HepG2 (cell line): ENCODE results near the gene PLOD2. TPM values are rescaled to one million over a fixed set of nuclear protein-coding genes. Genes with fewer than 3 reads are reported as not detected.

Experiments used
- KDM4B ChIP-seq: sonication (generic); formaldehyde crosslinking; IDR thresholded peaks from 2 replicates; pipeline ENCODE4 v1.4.0; 2020; ENCODE audit warnings: missing genetic modification reagents
- KLF13 ChIP-seq: sonication (generic); formaldehyde crosslinking; IDR thresholded peaks from 2 replicates; pipeline ENCODE4 v1.4.0; 2020; ENCODE audit warnings: mild to moderate bottlenecking, missing genetic modification reagents
- NFYC ChIP-seq: IDR thresholded peaks from 2 replicates; pipeline ENCODE4 v1.6.1; 2016; ENCODE audit warnings: missing genetic modification reagents, missing compliant biosample characterization
- PLSCR1 ChIP-seq: sonication (generic); formaldehyde crosslinking; IDR thresholded peaks from 2 replicates; pipeline ENCODE4 v1.5.0; 2020; ENCODE audit warnings: missing genetic modification reagents, mild to moderate bottlenecking, borderline replicate concordance
- RXRB ChIP-seq: IDR thresholded peaks from 2 replicates; pipeline ENCODE4 v1.6.1; 2016; ENCODE audit warnings: borderline replicate concordance, missing genetic modification reagents, missing compliant biosample characterization
- SP2 ChIP-seq: sonication (generic); formaldehyde crosslinking; IDR thresholded peaks from 2 replicates; pipeline ENCODE4 v1.5.1; 2020; ENCODE audit warnings: mild to moderate bottlenecking, missing genetic modification reagents
- SRSF1 ChIP-seq: fragments of 200-400 bp; formaldehyde crosslinking; optimal IDR thresholded peaks from 2 replicates; pipeline ENCODE3; 2017; ENCODE audit warnings: mild to moderate bottlenecking, low read depth, low read length, moderate library complexity
- SYNCRIP ChIP-seq: fragments of 200-400 bp; formaldehyde crosslinking; IDR thresholded peaks from 2 replicates; pipeline ENCODE4 v1.6.1; 2018; ENCODE audit warnings: mild to moderate bottlenecking, low read depth, low read length; ENCODE audit not compliant: insufficient read depth
- THRA ChIP-seq: sonication (generic); formaldehyde crosslinking; IDR thresholded peaks from 2 replicates; pipeline ENCODE4 v1.4.0; 2020; ENCODE audit warnings: missing genetic modification reagents, borderline replicate concordance
- ZBTB49 ChIP-seq: sonication (generic); formaldehyde crosslinking; IDR thresholded peaks from 2 replicates; pipeline ENCODE4 v1.4.0; 2020; ENCODE audit warnings: missing genetic modification reagents, borderline replicate concordance
- ZNF10 ChIP-seq: sonication (generic); formaldehyde crosslinking; IDR thresholded peaks from 2 replicates; pipeline ENCODE4 v1.4.0; 2020; ENCODE audit warnings: mild to moderate bottlenecking, low read depth, missing genetic modification reagents, borderline replicate concordance
- ZNF207 ChIP-seq: fragments of 450-650 bp; IDR thresholded peaks from 2 replicates; pipeline ENCODE4 v1.6.1; 2016; ENCODE audit warnings: antibody characterized with exemption, borderline replicate concordance
- ZNF253 ChIP-seq: sonication (generic); formaldehyde crosslinking; IDR thresholded peaks from 2 replicates; pipeline ENCODE4 v1.8.0; 2022; ENCODE audit warnings: mild to moderate bottlenecking, missing genetic modification reagents, borderline replicate concordance
- ZNF350 ChIP-seq: sonication (generic); formaldehyde crosslinking; IDR thresholded peaks from 2 replicates; pipeline ENCODE4 v1.4.0; 2020; ENCODE audit warnings: mild to moderate bottlenecking, low read depth, missing genetic modification reagents, borderline replicate concordance
- ZNF354B ChIP-seq: sonication (generic); formaldehyde crosslinking; IDR thresholded peaks from 2 replicates; pipeline ENCODE4 v1.8.0; 2022; ENCODE audit warnings: mild to moderate bottlenecking, missing genetic modification reagents
- ZNF496 ChIP-seq: sonication (generic); formaldehyde crosslinking; IDR thresholded peaks from 2 replicates; pipeline ENCODE4 v1.8.1; 2023; ENCODE audit warnings: mild to moderate bottlenecking, moderate library complexity, missing genetic modification reagents; ENCODE audit not compliant: insufficient replicate concordance
- ZNF563 ChIP-seq: sonication (generic); formaldehyde crosslinking; IDR thresholded peaks from 2 replicates; pipeline ENCODE4 v1.8.0; 2022; ENCODE audit warnings: mild to moderate bottlenecking, moderate library complexity, missing genetic modification reagents
- ZNF713 ChIP-seq: sonication (generic); formaldehyde crosslinking; IDR thresholded peaks from 2 replicates; pipeline ENCODE4 v1.4.0; 2020; ENCODE audit warnings: mild to moderate bottlenecking, missing genetic modification reagents
- polyA plus RNA-seq, 8 experiments: library from polyadenylated mRNA; depleted of rRNA in 3 of 8; stranded (reverse) in 7 of 8; unstranded in 1 of 8; fragments of >200 nt; fragmentation: Illumina TruSeq in 4 of 8; extraction: Trizol in 4 of 8; gene quantifications; 2 replicates each; pipeline versions ENCODE4 v1.2.1 to v1.2.3, GENCODE V29; 2011 to 2016; ENCODE audit warnings: low read depth in 4 of 8, missing spikeins in 1 of 8, mixed read lengths in 1 of 8; ENCODE audit not compliant: insufficient read depth in 1 of 8
- total RNA-seq, 5 experiments: library from RNA; depleted of rRNA; stranded (reverse); fragments of >200 nt; fragmentation: Illumina TruSeq; extraction: Trizol; gene quantifications; 2 replicates each; pipeline ENCODE4 v1.2.3, GENCODE V29; 2016; ENCODE audit warnings: low read depth in 1 of 5
- TF ChIP-seq, protein P1 (sequence below): sonication (generic); formaldehyde crosslinking; IDR thresholded peaks from 2 replicates; pipeline ENCODE4 v1.4.0; 2020; ENCODE audit warnings: mild to moderate bottlenecking, missing genetic modification reagents
- TF ChIP-seq, protein P2 (sequence below): sonication (generic); formaldehyde crosslinking; IDR thresholded peaks from 2 replicates; pipeline ENCODE4 v1.8.0; 2022; ENCODE audit warnings: mild to moderate bottlenecking, missing genetic modification reagents, moderate library complexity

Gene PLOD2
- total and polyA plus RNA-seq, 2 of the 13 experiments (the other 11 are each of a cell fraction or from before 2014, with no cell fraction given): 107 to 161 TPM

GRCh38 chr3:146115619-146116018, 45.4 kb downstream of the PLOD2 start (continued):
- TF ChIP-seq THRA (CRISPR knock-in tag) (peak; percentile 62), ZNF496 (CRISPR knock-in tag) (no peak), ZNF354B (CRISPR knock-in tag) (no peak), ZNF10 (CRISPR knock-in tag) (no peak), SYNCRIP (no peak), NFYC (CRISPR knock-in tag) (no peak), KLF13 (CRISPR knock-in tag) (no peak), ZNF253 (no peak), ZNF350 (CRISPR knock-in tag) (no peak), KDM4B (CRISPR knock-in tag) (peak; percentile 58; the same call in 1 of the 2 replicates), ZNF713 (CRISPR knock-in tag) (no peak), SRSF1 (no peak), PLSCR1 (CRISPR knock-in tag) (no peak), SP2 (no peak), RXRB (peak; percentile 93), ZBTB49 (CRISPR knock-in tag) (no peak), ZNF563 (CRISPR knock-in tag) (no peak), ZNF207 (no peak)
- TF ChIP-seq, protein P1, sequence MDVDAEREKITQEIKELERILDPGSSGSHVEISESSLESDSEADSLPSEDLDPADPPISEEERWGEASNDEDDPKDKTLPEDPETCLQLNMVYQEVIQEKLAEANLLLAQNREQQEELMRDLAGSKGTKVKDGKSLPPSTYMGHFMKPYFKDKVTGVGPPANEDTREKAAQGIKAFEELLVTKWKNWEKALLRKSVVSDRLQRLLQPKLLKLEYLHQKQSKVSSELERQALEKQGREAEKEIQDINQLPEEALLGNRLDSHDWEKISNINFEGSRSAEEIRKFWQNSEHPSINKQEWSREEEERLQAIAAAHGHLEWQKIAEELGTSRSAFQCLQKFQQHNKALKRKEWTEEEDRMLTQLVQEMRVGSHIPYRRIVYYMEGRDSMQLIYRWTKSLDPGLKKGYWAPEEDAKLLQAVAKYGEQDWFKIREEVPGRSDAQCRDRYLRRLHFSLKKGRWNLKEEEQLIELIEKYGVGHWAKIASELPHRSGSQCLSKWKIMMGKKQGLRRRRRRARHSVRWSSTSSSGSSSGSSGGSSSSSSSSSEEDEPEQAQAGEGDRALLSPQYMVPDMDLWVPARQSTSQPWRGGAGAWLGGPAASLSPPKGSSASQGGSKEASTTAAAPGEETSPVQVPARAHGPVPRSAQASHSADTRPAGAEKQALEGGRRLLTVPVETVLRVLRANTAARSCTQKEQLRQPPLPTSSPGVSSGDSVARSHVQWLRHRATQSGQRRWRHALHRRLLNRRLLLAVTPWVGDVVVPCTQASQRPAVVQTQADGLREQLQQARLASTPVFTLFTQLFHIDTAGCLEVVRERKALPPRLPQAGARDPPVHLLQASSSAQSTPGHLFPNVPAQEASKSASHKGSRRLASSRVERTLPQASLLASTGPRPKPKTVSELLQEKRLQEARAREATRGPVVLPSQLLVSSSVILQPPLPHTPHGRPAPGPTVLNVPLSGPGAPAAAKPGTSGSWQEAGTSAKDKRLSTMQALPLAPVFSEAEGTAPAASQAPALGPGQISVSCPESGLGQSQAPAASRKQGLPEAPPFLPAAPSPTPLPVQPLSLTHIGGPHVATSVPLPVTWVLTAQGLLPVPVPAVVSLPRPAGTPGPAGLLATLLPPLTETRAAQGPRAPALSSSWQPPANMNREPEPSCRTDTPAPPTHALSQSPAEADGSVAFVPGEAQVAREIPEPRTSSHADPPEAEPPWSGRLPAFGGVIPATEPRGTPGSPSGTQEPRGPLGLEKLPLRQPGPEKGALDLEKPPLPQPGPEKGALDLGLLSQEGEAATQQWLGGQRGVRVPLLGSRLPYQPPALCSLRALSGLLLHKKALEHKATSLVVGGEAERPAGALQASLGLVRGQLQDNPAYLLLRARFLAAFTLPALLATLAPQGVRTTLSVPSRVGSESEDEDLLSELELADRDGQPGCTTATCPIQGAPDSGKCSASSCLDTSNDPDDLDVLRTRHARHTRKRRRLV (CRISPR knock-in tag): no peak
- TF ChIP-seq, protein P2, sequence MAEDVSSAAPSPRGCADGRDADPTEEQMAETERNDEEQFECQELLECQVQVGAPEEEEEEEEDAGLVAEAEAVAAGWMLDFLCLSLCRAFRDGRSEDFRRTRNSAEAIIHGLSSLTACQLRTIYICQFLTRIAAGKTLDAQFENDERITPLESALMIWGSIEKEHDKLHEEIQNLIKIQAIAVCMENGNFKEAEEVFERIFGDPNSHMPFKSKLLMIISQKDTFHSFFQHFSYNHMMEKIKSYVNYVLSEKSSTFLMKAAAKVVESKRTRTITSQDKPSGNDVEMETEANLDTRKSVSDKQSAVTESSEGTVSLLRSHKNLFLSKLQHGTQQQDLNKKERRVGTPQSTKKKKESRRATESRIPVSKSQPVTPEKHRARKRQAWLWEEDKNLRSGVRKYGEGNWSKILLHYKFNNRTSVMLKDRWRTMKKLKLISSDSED (CRISPR knock-in tag): no peak
